ENCODE results near the gene TAF4.
"Not testable (repeated sequence)": the region's sequence is repeated elsewhere in the genome, so short reads cannot be mapped to it uniquely, and the experiment has no call there.

TAF4 gene

GRCh38 chr20:61998343-61999121 lies 67.1 kb downstream of the TAF4 start:
- DNase-seq, result no peak

- DNase-seq, result no peak
Measured at GRCh38 chr20:61997891-61998290, 67.8 kb downstream of the TAF4 start.

GRCh38 chr20:61997372-61997771 lies 68.3 kb downstream of the TAF4 start:
- DNase-seq, result no peak

GRCh38 chr20:61994546-61994945 lies 71.1 kb downstream of the TAF4 start:
- DNase-seq, result no peak

GRCh38 chr20:61993058-61993457 lies 72.6 kb downstream of the TAF4 start:
- DNase-seq, result no peak

- no peak for DNase-seq
Measured at GRCh38 chr20:61991476-61991875, 74.2 kb downstream of the TAF4 start.

GRCh38 chr20:61990484-61990883 lies 75.2 kb downstream of the TAF4 start:
- DNase-seq, result no peak

GRCh38 chr20:61989741-61990140 lies 75.9 kb downstream of the TAF4 start:
- DNase-seq, result peak; percentile 19

- no peak for DNase-seq
Measured at GRCh38 chr20:61988665-61989064, 77.0 kb downstream of the TAF4 start.

- no peak for DNase-seq
Measured at GRCh38 chr20:61986762-61987321, 78.8 kb downstream of the TAF4 start.

- no peak for DNase-seq
Measured at GRCh38 chr20:61985096-61985495, 80.6 kb downstream of the TAF4 start.

GRCh38 chr20:61984431-61984830 lies 81.2 kb downstream of the TAF4 start:
- DNase-seq, result not testable (repeated sequence)

GRCh38 chr20:61983965-61984364 lies 81.7 kb downstream of the TAF4 start:
- DNase-seq, result no peak

GRCh38 chr20:61982951-61983315 lies 82.7 kb downstream of the TAF4 start:
- DNase-seq, result no peak

GRCh38 chr20:61982191-61982950 lies 83.3 kb downstream of the TAF4 start:
- peak; percentile 37 for DNase-seq

- DNase-seq, result peak; percentile 29
Measured at GRCh38 chr20:61981691-61982090, 84.0 kb downstream of the TAF4 start.

GRCh38 chr20:61980647-61981583 lies 84.8 kb downstream of the TAF4 start:
- DNase-seq, result peak; percentile 7

GRCh38 chr20:61979701-61980635 lies 85.7 kb downstream of the TAF4 start:
- DNase-seq, result no peak

- DNase-seq, result no peak
Measured at GRCh38 chr20:61979090-61979489, 86.6 kb downstream of the TAF4 start.

GRCh38 chr20:61978491-61978890 lies 87.2 kb downstream of the TAF4 start:
- DNase-seq, result no peak

GRCh38 chr20:61977419-61977786 lies 88.3 kb downstream of the TAF4 start:
- DNase-seq, result no peak

Data from CD4-positive, alpha-beta T cell treated with Interleukin-10 for 1 hour (primary cell).